Left colon (tissue), 2 donors: Measurements from ENCODE around the gene RAB13. TPM values are rescaled to one million over a fixed set of nuclear protein-coding genes. Genes with fewer than 3 reads are reported as not detected.

ENCODE experiments used
- ATAC-seq: fragments of 200-7000 bp; cut with Tn5 transposase; one replicate; pipeline ENCODE4 v1.9.1; 2020; ENCODE audit warnings: mild to moderate bottlenecking, moderate library complexity
- DNase-seq, 2 donors: peaks; one replicate each; pipeline ENCODE4 v3.0.0-alpha.2; 2020
- intact Hi-C, 2 donors: fragments of 100-400 bp; cut with DNase I in 1 of 2; cut with micrococcal nuclease in 1 of 2; formaldehyde crosslinking; loops; one replicate each; pipeline versions ENCODE4 v1.11.2 to v1.14.0; 2022; cut with DNase I, micrococcal nuclease
- microRNA-seq, 2 donors: library from miRNA; unstranded; fragments of <30 nt; microRNA quantifications; one replicate each; pipeline versions ENCODE4 v1.1.0 to v1.2.0, GENCODE V29; 2020
- total RNA-seq, 2 donors: library from RNA; stranded (reverse); fragmentation: NEBNext Ultra II Directional; extraction: Animal tissue kit (Norgen Biotek cat#: 25700); gene quantifications; one replicate each; pipeline ENCODE4 v1.2.1, GENCODE V29; 2021
- donor health status: DM: no; HTN: no; CAD: no.
- donor health status: DM: yes; HTN: yes; CAD: no.

The RAB13 gene
- total RNA-seq, 2 donors from 2014 or later = 61.3 to 65.4 TPM

- ATAC-seq (no peak), DNase-seq (no peak)
- intact Hi-C loops = loop anchor here in 1 of 2 donors (10.0 kb wide), 1 partner anchor 119 kb away; no protein-coding TSS in a partner anchor
Measured at GRCh38 chr1:153944005-153944826, 41.9 kb downstream of the RAB13 start.

- no peak for ATAC-seq
- DNase-seq = no peak
- intact Hi-C loops = loop anchor here in 1 of 2 donors (10.0 kb wide), 1 partner anchor 118 kb away; no protein-coding TSS in a partner anchor
Measured at GRCh38 chr1:153942766-153943549, 43.2 kb downstream of the RAB13 start.

GRCh38 chr1:153941826-153942725, 44.1 kb downstream of the RAB13 start:
- ATAC-seq (no peak), DNase-seq (no peak)
- intact Hi-C loops = loop anchor here in 1 of 2 donors (10.0 kb wide), 1 partner anchor 117 kb away; no protein-coding TSS in a partner anchor

- no peak for ATAC-seq
Measured at GRCh38 chr1:153940756-153941155, 45.4 kb downstream of the RAB13 start.

GRCh38 chr1:153939476-153939875, 46.7 kb downstream of the RAB13 start:
- DNase-seq (no peak), ATAC-seq (no peak)
- intact Hi-C loops = no loop called here

More at GRCh38 chr1:153940756-153941155, 45.4 kb downstream of the RAB13 start:
- DNase-seq = no peak
- intact Hi-C loops = loop anchor here in 1 of 2 donors (10.0 kb wide), 1 partner anchor 116 kb away; no protein-coding TSS in a partner anchor

- ATAC-seq (no peak), DNase-seq (no peak)
- intact Hi-C loops = no loop called here
Measured at GRCh38 chr1:153938996-153939395, 47.1 kb downstream of the RAB13 start.

- ATAC-seq = no peak
- intact Hi-C loops = no loop called here
- DNase-seq = no peak
Measured at GRCh38 chr1:153937331-153937730, 48.8 kb downstream of the RAB13 start.

GRCh38 chr1:153936011-153936802, 49.9 kb downstream of the RAB13 start:
- ATAC-seq (no peak), DNase-seq (peak in 1 of 2 donors; percentile 11)
- intact Hi-C loops = no loop called here

GRCh38 chr1:153934746-153935145, 51.4 kb downstream of the RAB13 start:
- ATAC-seq (no peak), DNase-seq (no peak)
- intact Hi-C loops = no loop called here

GRCh38 chr1:153933955-153934354, 52.2 kb downstream of the RAB13 start:
- ATAC-seq (no peak), DNase-seq (no peak)
- intact Hi-C loops = no loop called here

- DNase-seq = no peak
- intact Hi-C loops = no loop called here
- ATAC-seq = no peak
Measured at GRCh38 chr1:153933430-153933829, 52.7 kb downstream of the RAB13 start.

- ATAC-seq (no peak), DNase-seq (no peak)
- intact Hi-C loops = no loop called here
Measured at GRCh38 chr1:153932156-153933131, 53.7 kb downstream of the RAB13 start.

Small RNA genes lying within 50 kb of the gene (microRNA-seq; reads per million reads assigned to microRNA genes)
- 0 reads per million in 2 donors for gene MIR6737

Other genes starting within 250 kb of the RAB13 start
- 10 to 100 TPM; 22.5 to 24.8 TPM for gene SLC27A3, start 210.9 kb downstream of the RAB13 start, total RNA-seq
- 10 to 100 TPM; 33.9 to 34.9 TPM for gene GATAD2B, start 63.4 kb downstream of the RAB13 start, total RNA-seq
- 10 to 100 TPM; 32.1 to 41.7 TPM for gene DENND4B, start 39.6 kb downstream of the RAB13 start, total RNA-seq
- gene CRTC2, start 27.7 kb downstream of the RAB13 start, total RNA-seq = 10 to 100 TPM; 21.9 to 30.1 TPM
- 10 to 100 TPM; 68.8 to 70.9 TPM for gene SLC39A1, start 22.8 kb downstream of the RAB13 start, total RNA-seq
- gene CREB3L4, start 18.4 kb downstream of the RAB13 start, total RNA-seq = 10 to 100 TPM; 18.2 to 21.5 TPM
- 100 to 1,000 TPM; 147 to 149 TPM for gene JTB, start 8.7 kb downstream of the RAB13 start, total RNA-seq
- gene RPS27, start 4.4 kb upstream of the RAB13 start, total RNA-seq = 1,000 to 10,000 TPM; 1,062 to 1,224 TPM
- gene NUP210L, start 168.7 kb upstream of the RAB13 start, total RNA-seq = under 1 TPM in 1 of 2 donors, not detected in 1; 0.06 TPM
- gene TPM3, start 205.8 kb upstream of the RAB13 start, total RNA-seq = 100 to 1,000 TPM; 490 to 491 TPM
- gene CFAP141, start 220.0 kb upstream of the RAB13 start, total RNA-seq = not detected
- gene UBAP2L, start 234.6 kb upstream of the RAB13 start, total RNA-seq = 10 to 100 TPM; 78.5 to 90.2 TPM